Fibroblast of the aortic adventitia (primary cell): ENCODE measurements around the gene KRT80. TPM values are rescaled to one million over a fixed set of nuclear protein-coding genes. Genes with fewer than 3 reads are reported as not detected.

Source experiments
- DNase-seq: peaks from one replicate; pipeline ENCODE4 v3.0.0-alpha.2; 2010; ENCODE audit warnings: low read depth
- H3K4me3 ChIP-seq: 2 replicates; pipeline ENCODE4 v1.5.1; 2011; ENCODE audit warnings: low read depth, mild to moderate bottlenecking, control low read depth, low read length, moderate library complexity
- total RNA-seq: library from RNA; depleted of rRNA; stranded (reverse); fragments of >200 nt; gene quantifications from 2 replicates; pipeline ENCODE4 v1.2.3, GENCODE V29; 2012; ENCODE audit warnings: low replicate concordance
- TF ChIP-seq, protein P1 (sequence below): IDR thresholded peaks from 2 replicates; pipeline ENCODE4 v1.5.1; 2011; ENCODE audit warnings: mild to moderate bottlenecking, low read length, control low read depth, inconsistent platforms; ENCODE audit not compliant: insufficient read depth

Gene KRT80
- total RNA-seq, 1 donor, result 0.36 TPM

DNA sequence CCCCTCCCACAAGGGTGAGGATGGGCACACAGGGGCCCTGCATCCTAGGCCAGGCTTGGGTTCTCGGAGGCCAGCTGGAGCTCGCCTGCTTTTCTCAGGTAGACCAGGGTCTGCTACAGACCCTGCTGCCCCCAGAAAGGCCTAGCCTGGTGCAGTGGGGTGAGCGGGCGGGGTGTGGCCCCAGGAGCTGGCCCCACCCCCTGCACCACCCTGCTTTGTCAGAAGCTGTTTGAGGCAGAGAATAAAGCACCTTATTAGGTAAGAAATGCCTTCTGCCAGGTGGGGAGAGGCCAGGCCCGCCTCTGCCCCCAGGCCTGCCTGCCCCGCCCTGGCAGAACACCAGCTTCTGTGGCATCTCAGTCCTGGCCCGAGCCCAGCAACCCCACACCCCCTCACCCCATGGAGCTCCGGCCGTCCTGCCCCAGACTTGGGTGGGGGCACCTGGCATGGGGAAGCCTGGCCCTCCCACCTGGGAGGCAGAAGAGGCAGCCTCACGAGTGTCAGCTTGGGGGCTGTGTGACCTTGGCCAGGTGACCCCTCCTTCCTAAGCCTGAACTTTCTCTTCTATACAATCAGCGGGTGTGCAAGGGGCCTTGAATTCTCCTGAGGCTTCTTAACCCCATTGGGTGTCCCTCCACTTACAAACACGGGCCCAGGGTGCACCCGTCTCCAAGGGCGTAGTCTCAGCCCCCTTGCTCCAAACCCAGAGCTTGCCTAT lies 43.2 kb downstream of the KRT80 start:
- TF ChIP-seq, protein P1, sequence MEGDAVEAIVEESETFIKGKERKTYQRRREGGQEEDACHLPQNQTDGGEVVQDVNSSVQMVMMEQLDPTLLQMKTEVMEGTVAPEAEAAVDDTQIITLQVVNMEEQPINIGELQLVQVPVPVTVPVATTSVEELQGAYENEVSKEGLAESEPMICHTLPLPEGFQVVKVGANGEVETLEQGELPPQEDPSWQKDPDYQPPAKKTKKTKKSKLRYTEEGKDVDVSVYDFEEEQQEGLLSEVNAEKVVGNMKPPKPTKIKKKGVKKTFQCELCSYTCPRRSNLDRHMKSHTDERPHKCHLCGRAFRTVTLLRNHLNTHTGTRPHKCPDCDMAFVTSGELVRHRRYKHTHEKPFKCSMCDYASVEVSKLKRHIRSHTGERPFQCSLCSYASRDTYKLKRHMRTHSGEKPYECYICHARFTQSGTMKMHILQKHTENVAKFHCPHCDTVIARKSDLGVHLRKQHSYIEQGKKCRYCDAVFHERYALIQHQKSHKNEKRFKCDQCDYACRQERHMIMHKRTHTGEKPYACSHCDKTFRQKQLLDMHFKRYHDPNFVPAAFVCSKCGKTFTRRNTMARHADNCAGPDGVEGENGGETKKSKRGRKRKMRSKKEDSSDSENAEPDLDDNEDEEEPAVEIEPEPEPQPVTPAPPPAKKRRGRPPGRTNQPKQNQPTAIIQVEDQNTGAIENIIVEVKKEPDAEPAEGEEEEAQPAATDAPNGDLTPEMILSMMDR, result no peak
- no peak for DNase-seq
- H3K4me3 ChIP-seq, result no peak overlapping the region

- H3K4me3 ChIP-seq, result no peak overlapping the region
- TF ChIP-seq, protein P1, result no peak
- DNase-seq, result no peak
These were observed 43.8 kb downstream of the KRT80 start for GRCh38 chr12:52147964-52148463.

GRCh38 chr12:52147367-52147963 lies 44.3 kb downstream of the KRT80 start:
- TF ChIP-seq, protein P1, result no peak
- DNase-seq, result peak; percentile 99
- H3K4me3 ChIP-seq, result no peak overlapping the region

DNA sequence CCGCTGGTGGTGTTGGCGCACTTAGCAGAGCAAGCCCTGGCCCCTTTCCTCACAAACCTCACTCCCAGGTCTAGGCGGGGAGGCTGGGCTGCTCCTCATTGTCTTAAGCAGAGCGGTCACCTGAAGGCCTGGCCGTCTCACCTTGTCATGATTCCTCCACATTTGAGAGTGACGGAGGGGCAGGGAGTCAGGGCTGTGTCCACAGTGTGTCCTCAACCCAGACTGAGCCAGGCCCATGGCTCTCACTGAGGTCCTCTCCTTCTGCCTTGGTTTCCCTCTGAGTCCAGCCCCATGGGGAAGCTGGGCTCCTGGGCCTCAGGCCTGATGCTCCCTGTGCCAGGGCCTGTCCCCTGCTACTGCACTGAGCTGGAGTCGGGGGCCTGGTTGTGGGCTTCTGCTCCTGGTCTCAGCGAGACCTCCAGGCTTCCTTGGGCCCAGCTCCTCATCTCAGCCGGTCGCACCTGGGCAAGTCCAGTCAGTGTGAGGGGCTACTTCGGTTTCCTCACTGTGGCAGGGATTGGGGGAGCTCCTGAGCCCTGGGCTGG lies 44.9 kb downstream of the KRT80 start:
- TF ChIP-seq, protein P1, result no peak
- no peak for DNase-seq
- no peak overlapping the region for H3K4me3 ChIP-seq

DNA sequence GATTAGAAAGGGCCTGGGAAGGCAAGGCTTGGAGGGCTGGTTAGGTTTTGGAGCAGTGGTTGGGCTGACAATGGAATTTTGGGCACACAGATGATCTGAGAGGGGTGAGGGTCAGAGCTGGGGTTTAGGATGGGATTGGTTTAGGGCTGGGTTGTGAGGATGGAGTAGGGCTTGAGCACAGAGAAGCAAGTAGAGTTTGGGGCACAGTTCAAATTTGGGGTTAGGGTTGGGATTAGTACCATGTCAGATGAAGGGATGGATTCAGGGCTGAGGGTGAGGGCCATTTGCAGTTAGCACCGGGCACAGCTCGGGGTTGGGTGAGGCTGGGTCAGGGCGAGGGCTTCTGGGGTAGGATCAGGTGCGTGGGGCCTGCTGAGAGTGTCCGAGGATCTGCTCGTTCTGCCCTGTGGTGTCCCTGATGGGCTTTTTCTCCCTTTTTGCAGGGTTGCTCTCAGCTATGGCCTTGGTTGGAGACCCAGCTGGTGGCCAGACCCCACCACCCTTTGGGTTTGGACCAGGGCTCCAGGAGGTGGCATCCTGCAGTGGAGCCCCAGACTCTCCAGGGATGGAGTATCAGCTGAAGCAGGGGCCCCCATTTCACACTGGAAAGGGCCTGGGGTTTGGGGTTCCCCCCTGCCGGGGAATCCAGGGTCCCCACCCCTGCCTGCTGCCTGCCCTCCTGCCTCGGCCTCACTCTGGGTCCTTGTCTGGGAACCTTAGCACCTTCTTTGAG lies 45.6 kb downstream of the KRT80 start:
- H3K4me3 ChIP-seq, result no peak overlapping the region
- DNase-seq, result no peak
- TF ChIP-seq, protein P1, result no peak

- TF ChIP-seq, protein P1, result no peak
- no peak overlapping the region for H3K4me3 ChIP-seq
- DNase-seq, result no peak
These were observed 46.4 kb downstream of the KRT80 start for GRCh38 chr12:52145228-52146088.
